HepG2 (cell line): ENCODE measurements around the gene IGSF21. TPM values are rescaled to one million over a fixed set of nuclear protein-coding genes. Genes with fewer than 3 reads are reported as not detected.

Experiments used
- ATAC-seq: fragments of 200-7000 bp; cut with Tn5 transposase; 3 replicates; pipeline ENCODE4 v1.9.1; 2020; ENCODE audit warnings: mild to moderate bottlenecking, moderate library complexity
- BruUV-seq: library from RNA; stranded (reverse); fragments of 400-500 nt; replicated peaks from 2 replicates; lab custom pipeline; 2021; lab: Mats Ljungman, UMichigan
- CTCF ChIA-PET: fragments of 300-600 bp; formaldehyde crosslinking; extraction: SDS; loops from one replicate; lab custom pipeline; 2021; ENCODE audit warnings: low total read pairs, inconsistent platforms, low intra/inter-chr PET ratio; lab: Yijun Ruan, JAX
- POLR2A ChIA-PET: fragments of 350-600 bp; sonication (Branson Sonifier 250); formaldehyde crosslinking; loops from one replicate; lab custom pipeline; 2020; ENCODE audit warnings: antibody characterized with exemption, inconsistent platforms; lab: Yijun Ruan, JAX
- DNase-seq: peaks from one replicate; pipeline ENCODE4 v3.0.0-alpha.2; 2015; ENCODE audit warnings: low spot score
- FAIRE-seq: peaks from 3 replicates; lab custom pipeline; 2011; peaks lifted over from hg19 to GRCh38; lab: Jason Lieb, UNC
- H2AFZ ChIP-seq: one replicate; pipeline ENCODE4 v1.6.1; 2011; ENCODE audit warnings: low read length, inconsistent platforms
- H3K27ac ChIP-seq: fragments of 300-600 bp; 3 replicates; pipeline ENCODE4 v1.8.0; 2011; ENCODE audit warnings: mixed run types, mild to moderate bottlenecking, mixed read lengths, low read length, inconsistent platforms; ENCODE audit not compliant: insufficient read depth; ENCODE audit errors: extremely low read length
- H3K27me3 ChIP-seq, 2 experiments: fragments of 200-600 bp in 1 of 2; 2 replicates in 1 of 2; 3 replicates in 1 of 2; pipeline versions ENCODE4 v1.6.0 to v1.8.0; 2011; ENCODE audit warnings: low read length in 2 of 2, mild to moderate bottlenecking in 2 of 2, moderate library complexity in 2 of 2, inconsistent platforms in 1 of 2; ENCODE audit not compliant: insufficient read depth in 2 of 2, control insufficient read depth in 1 of 2
- H3K36me3 ChIP-seq, 2 experiments: fragments of 200-600 bp in 1 of 2; replicated peaks in 1 of 2; 2 replicates in 1 of 2; 3 replicates in 1 of 2; pipeline versions ENCODE4 v1.5.1 to v1.8.0; 2011; ENCODE audit warnings: low read length in 2 of 2, inconsistent platforms in 1 of 2; ENCODE audit not compliant: insufficient read depth in 2 of 2, control insufficient read depth in 1 of 2
- H3K4me1 ChIP-seq: 2 replicates; pipeline ENCODE4 v1.5.1; 2012; ENCODE audit warnings: low read length, inconsistent platforms; ENCODE audit not compliant: insufficient read depth
- H3K4me2 ChIP-seq: 2 replicates; pipeline ENCODE4 v1.6.0; 2011; ENCODE audit warnings: low read depth, low read length, inconsistent platforms
- H3K4me3 ChIP-seq, 3 experiments: fragments of 200-600 bp in 1 of 3; sonication (generic), shearing (Covaris generic) in 1 of 3; replicated peaks in 1 of 3; 2 replicates each; pipeline ENCODE4 v1.5.1; 2011 to 2016; ENCODE audit warnings: low read length in 3 of 3, inconsistent platforms in 2 of 3, low read depth in 2 of 3, mild to moderate bottlenecking in 2 of 3, control low read depth in 1 of 3, mixed read lengths in 1 of 3; ENCODE audit not compliant: insufficient read depth in 1 of 3
- H3K79me2 ChIP-seq: one replicate; pipeline ENCODE4 v1.6.1; 2011; ENCODE audit warnings: low read length, inconsistent platforms; ENCODE audit not compliant: insufficient read depth
- H3K9ac ChIP-seq: 2 replicates; pipeline ENCODE4 v1.6.0; 2011; ENCODE audit warnings: mild to moderate bottlenecking, low read depth, low read length, inconsistent platforms; ENCODE audit not compliant: insufficient read depth
- H3K9me3 ChIP-seq: 2 replicates; pipeline ENCODE4 v1.5.1; 2012; ENCODE audit warnings: mild to moderate bottlenecking, low read length
- H4K20me1 ChIP-seq: 2 replicates; pipeline ENCODE4 v1.6.0; 2011; ENCODE audit warnings: inconsistent platforms, mild to moderate bottlenecking, low read length, moderate library complexity; ENCODE audit not compliant: insufficient read depth
- DPF2 ChIP-seq: sonication (generic); formaldehyde crosslinking; IDR thresholded peaks from 2 replicates; pipeline ENCODE4 v1.4.0; 2020; ENCODE audit warnings: mild to moderate bottlenecking, low read depth, missing genetic modification reagents, borderline replicate concordance
- FLYWCH1 ChIP-seq: sonication (generic); formaldehyde crosslinking; IDR thresholded peaks from 2 replicates; pipeline ENCODE4 v1.8.1; 2023; ENCODE audit warnings: mild to moderate bottlenecking, missing genetic modification reagents
- HNF1A ChIP-seq, 2 experiments: sonication (generic) in 1 of 2; formaldehyde crosslinking in 1 of 2; IDR thresholded peaks; 2 replicates each; pipeline versions ENCODE4 v1.4.0 to v1.6.1; 2016 to 2020; ENCODE audit warnings: borderline replicate concordance in 1 of 2, low read depth in 1 of 2, mild to moderate bottlenecking in 1 of 2, missing genetic modification reagents in 1 of 2
- HOXA7 ChIP-seq: sonication (generic); formaldehyde crosslinking; IDR thresholded peaks from 2 replicates; pipeline ENCODE4 v1.8.1; 2022; ENCODE audit warnings: mild to moderate bottlenecking, missing genetic modification reagents, moderate library complexity
- IRF1 ChIP-seq: sonication (generic); formaldehyde crosslinking; IDR thresholded peaks from 2 replicates; pipeline ENCODE4 v1.4.0; 2020; ENCODE audit warnings: low read depth, mild to moderate bottlenecking, missing genetic modification reagents
- SSRP1 ChIP-seq: IDR thresholded peaks from 2 replicates; pipeline ENCODE4 v1.6.1; 2016; ENCODE audit warnings: control low read depth
- ZFP90 ChIP-seq: sonication (generic); formaldehyde crosslinking; IDR thresholded peaks from 2 replicates; pipeline ENCODE4 v1.8.0; 2022; ENCODE audit warnings: missing genetic modification reagents, mild to moderate bottlenecking, inconsistent platforms, borderline replicate concordance
- ZKSCAN5 ChIP-seq: sonication (generic); formaldehyde crosslinking; IDR thresholded peaks from 2 replicates; pipeline ENCODE4 v1.5.1; 2020; ENCODE audit warnings: mild to moderate bottlenecking, missing genetic modification reagents
- WGBS: methylation state at CpG from one replicate; pipeline ENCODE4 v1.1.6; 2017; ENCODE audit warnings: low lambda C conversion rate; 5-methylcytosine and 5-hydroxymethylcytosine counted together
- in situ Hi-C: cut with HindIII; loops from 2 replicates; pipeline ENCODE4 v1.10.0; 2017; ENCODE audit warnings: low pct_unique_long_range_greater_than_20kb; ENCODE audit not compliant: extremely low pct_ligation_motif_present
- intact Hi-C: fragments of 100-400 bp; cut with micrococcal nuclease; formaldehyde crosslinking; loops from one replicate; pipeline ENCODE4 v1.10.0; 2022; ENCODE audit not compliant: unreplicated experiment
- polyA plus RNA-seq, 8 experiments: library from polyadenylated mRNA; depleted of rRNA in 3 of 8; stranded (reverse) in 7 of 8; unstranded in 1 of 8; fragments of >200 nt; fragmentation: Illumina TruSeq in 4 of 8; extraction: Trizol in 4 of 8; gene quantifications; 2 replicates each; pipeline versions ENCODE4 v1.2.1 to v1.2.3, GENCODE V29; 2011 to 2016; ENCODE audit warnings: low read depth in 4 of 8, missing spikeins in 1 of 8, mixed read lengths in 1 of 8; ENCODE audit not compliant: insufficient read depth in 1 of 8
- total RNA-seq, 5 experiments: library from RNA; depleted of rRNA; stranded (reverse); fragments of >200 nt; fragmentation: Illumina TruSeq; extraction: Trizol; gene quantifications; 2 replicates each; pipeline ENCODE4 v1.2.3, GENCODE V29; 2016; ENCODE audit warnings: low read depth in 1 of 5
- TF ChIP-seq, protein P1 (sequence below): sonication (generic); formaldehyde crosslinking; IDR thresholded peaks from 2 replicates; pipeline ENCODE4 v1.4.0; 2020; ENCODE audit warnings: mild to moderate bottlenecking, missing genetic modification reagents
- TF ChIP-seq, protein P2 (sequence below): sonication (generic); formaldehyde crosslinking; IDR thresholded peaks from 2 replicates; pipeline ENCODE4 v1.4.0; 2020; ENCODE audit warnings: missing genetic modification reagents; ENCODE audit errors: not compliant biosample characterization
- TF ChIP-seq, protein P3 (sequence below): sonication (generic); formaldehyde crosslinking; IDR thresholded peaks from 2 replicates; pipeline ENCODE4 v1.4.0; 2020; ENCODE audit warnings: missing genetic modification reagents
- TF ChIP-seq, protein P4 (sequence below): sonication (generic); formaldehyde crosslinking; IDR thresholded peaks from 2 replicates; pipeline ENCODE4 v1.4.0; 2020; ENCODE audit warnings: missing genetic modification reagents

IGSF21 gene
- total and polyA plus RNA-seq, 2 of the 13 experiments (the other 11 are each of a cell fraction or from before 2014, with no cell fraction given) = not detected

DNA sequence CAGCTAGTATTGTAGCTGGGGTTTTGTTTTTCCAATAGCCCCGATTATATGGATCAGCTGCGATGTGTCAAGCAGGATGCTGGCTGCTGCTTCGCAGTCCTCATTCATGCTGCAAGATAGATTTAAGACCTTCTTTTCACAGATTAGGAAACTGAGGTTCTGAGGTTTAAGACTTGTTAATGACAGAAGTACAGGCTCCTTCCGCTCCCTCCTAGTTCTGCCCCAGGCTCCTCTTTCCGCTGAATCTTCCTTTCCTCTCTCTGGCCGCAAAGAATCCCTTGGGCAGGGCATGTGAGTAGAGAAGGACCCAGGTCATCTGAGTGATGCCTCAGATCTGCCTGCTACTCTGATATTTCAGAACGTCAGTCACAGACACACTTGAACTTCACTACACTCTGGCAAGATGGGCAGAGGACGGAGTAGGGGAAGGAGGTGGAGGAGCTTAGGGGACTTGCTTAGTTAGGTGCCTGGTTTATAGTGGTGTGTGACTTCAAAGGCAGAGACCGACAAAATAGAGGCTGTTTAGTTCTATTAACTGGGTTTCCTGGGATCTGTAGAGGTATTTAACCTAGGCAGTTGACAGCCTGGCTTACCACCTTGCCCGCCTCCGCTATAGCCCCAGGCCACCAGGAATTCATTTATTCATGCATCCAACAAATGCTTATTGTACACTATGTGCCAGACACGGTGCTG, 4.2 kb downstream of the IGSF21 start:
- ATAC-seq (no peak), DNase-seq (no peak), FAIRE-seq (no peak)
- H3K27ac ChIP-seq = no peak overlapping the region
- H4K20me1 ChIP-seq = 0 out of 2 replicates have a peak, but pooled peaks cover 3% of the 10 kb centered on the region
- 30% methylated on average over 11 of the region's 12 CpGs for WGBS
- BruUV-seq = no TSS peak
- ChIA-PET POLR2A (no interaction called here), CTCF (no interaction called here)
- H3K4me2 ChIP-seq = no peak overlapping the region
- TF ChIP-seq DPF2 (CRISPR knock-in tag) (no peak), ZFP90 (CRISPR knock-in tag) (no peak), ZKSCAN5 (CRISPR knock-in tag) (no peak), SSRP1 (CRISPR knock-in tag) (no peak), HNF1A (IDR thresholded peaks at IDR 0.05; ENCODE audit: low read depth) (no peak), HNF1A (CRISPR knock-in tag; IDR thresholded peaks at IDR 0.05; ENCODE audit: borderline replicate concordance) (no peak), HOXA7 (CRISPR knock-in tag) (no peak), IRF1 (no peak), FLYWCH1 (CRISPR knock-in tag) (no peak)
- TF ChIP-seq, protein P1, sequence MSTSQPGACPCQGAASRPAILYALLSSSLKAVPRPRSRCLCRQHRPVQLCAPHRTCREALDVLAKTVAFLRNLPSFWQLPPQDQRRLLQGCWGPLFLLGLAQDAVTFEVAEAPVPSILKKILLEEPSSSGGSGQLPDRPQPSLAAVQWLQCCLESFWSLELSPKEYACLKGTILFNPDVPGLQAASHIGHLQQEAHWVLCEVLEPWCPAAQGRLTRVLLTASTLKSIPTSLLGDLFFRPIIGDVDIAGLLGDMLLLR (CRISPR knock-in tag) = no peak
- TF ChIP-seq, protein P2, sequence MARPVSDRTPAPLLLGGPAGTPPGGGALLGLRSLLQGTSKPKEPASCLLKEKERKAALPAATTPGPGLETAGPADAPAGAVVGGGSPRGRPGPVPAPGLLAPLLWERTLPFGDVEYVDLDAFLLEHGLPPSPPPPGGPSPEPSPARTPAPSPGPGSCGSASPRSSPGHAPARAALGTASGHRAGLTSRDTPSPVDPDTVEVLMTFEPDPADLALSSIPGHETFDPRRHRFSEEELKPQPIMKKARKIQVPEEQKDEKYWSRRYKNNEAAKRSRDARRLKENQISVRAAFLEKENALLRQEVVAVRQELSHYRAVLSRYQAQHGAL (CRISPR knock-in tag) = no peak
- TF ChIP-seq, protein P3, sequence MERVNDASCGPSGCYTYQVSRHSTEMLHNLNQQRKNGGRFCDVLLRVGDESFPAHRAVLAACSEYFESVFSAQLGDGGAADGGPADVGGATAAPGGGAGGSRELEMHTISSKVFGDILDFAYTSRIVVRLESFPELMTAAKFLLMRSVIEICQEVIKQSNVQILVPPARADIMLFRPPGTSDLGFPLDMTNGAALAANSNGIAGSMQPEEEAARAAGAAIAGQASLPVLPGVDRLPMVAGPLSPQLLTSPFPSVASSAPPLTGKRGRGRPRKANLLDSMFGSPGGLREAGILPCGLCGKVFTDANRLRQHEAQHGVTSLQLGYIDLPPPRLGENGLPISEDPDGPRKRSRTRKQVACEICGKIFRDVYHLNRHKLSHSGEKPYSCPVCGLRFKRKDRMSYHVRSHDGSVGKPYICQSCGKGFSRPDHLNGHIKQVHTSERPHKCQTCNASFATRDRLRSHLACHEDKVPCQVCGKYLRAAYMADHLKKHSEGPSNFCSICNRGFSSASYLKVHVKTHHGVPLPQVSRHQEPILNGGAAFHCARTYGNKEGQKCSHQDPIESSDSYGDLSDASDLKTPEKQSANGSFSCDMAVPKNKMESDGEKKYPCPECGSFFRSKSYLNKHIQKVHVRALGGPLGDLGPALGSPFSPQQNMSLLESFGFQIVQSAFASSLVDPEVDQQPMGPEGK (CRISPR knock-in tag) = no peak
- TF ChIP-seq, protein P4, sequence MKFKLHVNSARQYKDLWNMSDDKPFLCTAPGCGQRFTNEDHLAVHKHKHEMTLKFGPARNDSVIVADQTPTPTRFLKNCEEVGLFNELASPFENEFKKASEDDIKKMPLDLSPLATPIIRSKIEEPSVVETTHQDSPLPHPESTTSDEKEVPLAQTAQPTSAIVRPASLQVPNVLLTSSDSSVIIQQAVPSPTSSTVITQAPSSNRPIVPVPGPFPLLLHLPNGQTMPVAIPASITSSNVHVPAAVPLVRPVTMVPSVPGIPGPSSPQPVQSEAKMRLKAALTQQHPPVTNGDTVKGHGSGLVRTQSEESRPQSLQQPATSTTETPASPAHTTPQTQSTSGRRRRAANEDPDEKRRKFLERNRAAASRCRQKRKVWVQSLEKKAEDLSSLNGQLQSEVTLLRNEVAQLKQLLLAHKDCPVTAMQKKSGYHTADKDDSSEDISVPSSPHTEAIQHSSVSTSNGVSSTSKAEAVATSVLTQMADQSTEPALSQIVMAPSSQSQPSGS (CRISPR knock-in tag) = no peak
- in situ Hi-C loops (no loop called here), intact Hi-C loops (no loop called here)
- H3K27me3 ChIP-seq = peaks cover 4 to 35% of the 10 kb centered on the region in 2 experiments; a peak in 3 of 5 replicates
- no peak overlapping the region for H3K9ac ChIP-seq
- no peaks in the 10 kb centered on the region for H3K36me3 ChIP-seq
- H3K9me3 ChIP-seq = no peaks in the 10 kb centered on the region
- H3K4me3 ChIP-seq = no peak overlapping the region
- no peaks in the 10 kb centered on the region for H3K79me2 ChIP-seq
- no peak overlapping the region for H2AFZ ChIP-seq
- H3K4me1 ChIP-seq = no peaks in the 10 kb centered on the region
